HCT116 (cell line): ENCODE measurements around the gene FRMD7. TPM values are rescaled to one million over a fixed set of nuclear protein-coding genes. Genes with fewer than 3 reads are reported as not detected.

Source experiments
- ATAC-seq: fragments of 200-7000 bp; cut with Tn5 transposase; 2 replicates; pipeline ENCODE4 v1.9.1; 2020; ENCODE audit warnings: mild to moderate bottlenecking, moderate library complexity
- BruUV-seq: library from RNA; stranded (reverse); fragments of 400-500 nt; replicated peaks from 2 replicates; lab custom pipeline; 2021; lab: Mats Ljungman, UMichigan
- CTCF ChIA-PET: fragments of 300-600 bp; sonication (Branson Sonifier 250); formaldehyde crosslinking; loops from one replicate; lab custom pipeline; 2021; ENCODE audit warnings: antibody characterized with exemption; lab: Charles Lee
- POLR2A ChIA-PET: fragments of 300-600, 350-600 bp; sonication (Branson Sonifier 250); formaldehyde crosslinking; loops from one replicate; lab custom pipeline; 2021; ENCODE audit warnings: antibody characterized with exemption; lab: Charles Lee
- RAD21 ChIA-PET, 2 experiments: fragments of 300-600 bp; sonication (Branson Sonifier 250); formaldehyde crosslinking; loops; one replicate each; lab custom pipeline; 2023; ENCODE audit warnings: low total read pairs in 2 of 2; ENCODE audit not compliant: uncharacterized antibody in 2 of 2, unreplicated experiment in 2 of 2, low non-redundant PET in 1 of 2; lab: Charles Lee
- DNase-seq: peaks from one replicate; pipeline ENCODE4 v3.0.0-alpha.2; 2010; ENCODE audit warnings: low read depth, low spot score
- H2AFZ ChIP-seq: fragments of 200-600 bp; shearing (Covaris generic), sonication (generic); 2 replicates; pipeline ENCODE4 v1.6.1; 2017; ENCODE audit warnings: low read depth, mixed run types, mixed read lengths, antibody characterized with exemption, low read length; ENCODE audit not compliant: poor library complexity, severe bottlenecking
- H3K27ac ChIP-seq: 2 replicates; pipeline ENCODE4 v1.5.1; 2012; ENCODE audit warnings: low read depth, low read length
- H3K27me3 ChIP-seq: fragments of 200-600 bp; sonication (generic); 2 replicates; pipeline ENCODE4 v1.6.1; 2016; ENCODE audit warnings: mixed run types, low read length, mixed read lengths; ENCODE audit not compliant: insufficient read depth
- H3K36me3 ChIP-seq, 2 experiments: fragments of 200-500 bp in 1 of 2; fragments of 200-600 bp in 1 of 2; sonication (Bioruptor generic) in 1 of 2; sonication (generic) in 1 of 2; 2 replicates each; pipeline versions ENCODE4 v1.5.1 to v1.6.1; 2014 to 2016; ENCODE audit warnings: low read length in 2 of 2, inconsistent platforms in 1 of 2, mixed read lengths in 1 of 2, mixed run types in 1 of 2; ENCODE audit not compliant: insufficient read depth in 2 of 2, control insufficient read depth in 1 of 2
- H3K4me1 ChIP-seq, 2 experiments: fragments of 200-600 bp in 1 of 2; sonication (generic) in 1 of 2; 2 replicates each; pipeline versions ENCODE4 v1.5.1 to v1.6.1; 2012 to 2017; ENCODE audit warnings: low read length in 2 of 2, inconsistent platforms in 1 of 2, mild to moderate bottlenecking in 1 of 2, mixed read lengths in 1 of 2, mixed run types in 1 of 2, moderate library complexity in 1 of 2; ENCODE audit not compliant: insufficient read depth in 2 of 2, control insufficient read depth in 1 of 2
- H3K4me2 ChIP-seq: fragments of 200-600 bp; sonication (generic); 2 replicates; pipeline ENCODE4 v1.6.1; 2017; ENCODE audit warnings: mixed run types, low read length, mixed read lengths
- H3K4me3 ChIP-seq, 2 experiments: fragments of 200-600 bp in 1 of 2; sonication (generic) in 1 of 2; replicated peaks in 1 of 2; 2 replicates each; pipeline ENCODE4 v1.5.1; 2011 to 2016; ENCODE audit warnings: low read length in 2 of 2, control low read depth in 1 of 2, low read depth in 1 of 2, mild to moderate bottlenecking in 1 of 2, mixed read lengths in 1 of 2, mixed run types in 1 of 2
- H3K79me2 ChIP-seq: fragments of 200-600 bp; sonication (generic); 2 replicates; pipeline ENCODE4 v1.6.1; 2017; ENCODE audit warnings: mild to moderate bottlenecking, mixed run types, low read length, moderate library complexity, mixed read lengths; ENCODE audit not compliant: insufficient read depth
- H3K9ac ChIP-seq: fragments of 200-600 bp; sonication (generic); 2 replicates; pipeline ENCODE4 v1.6.1; 2016; ENCODE audit warnings: low read length, mixed read lengths
- H3K9me2 ChIP-seq: fragments of 200-600 bp; sonication (generic), shearing (Covaris generic); 2 replicates; pipeline ENCODE4 v1.6.1; 2017; ENCODE audit warnings: mixed run types, mild to moderate bottlenecking, moderate library complexity; ENCODE audit not compliant: insufficient read depth
- H3K9me3 ChIP-seq, 2 experiments: fragments of 200-500 bp in 1 of 2; fragments of 200-600 bp in 1 of 2; sonication (Bioruptor generic) in 1 of 2; sonication (generic) in 1 of 2; 2 replicates each; pipeline ENCODE4 v1.6.1; 2014 to 2017; ENCODE audit warnings: low read length in 2 of 2, mixed read lengths in 2 of 2, inconsistent platforms in 1 of 2, low read depth in 1 of 2, mild to moderate bottlenecking in 1 of 2, mixed run types in 1 of 2, moderate library complexity in 1 of 2; ENCODE audit not compliant: control insufficient read depth in 1 of 2, insufficient read depth in 1 of 2
- H4K20me1 ChIP-seq: fragments of 200-600 bp; sonication (generic), shearing (Covaris generic); 2 replicates; pipeline ENCODE4 v1.6.1; 2017; ENCODE audit warnings: mixed run types, mild to moderate bottlenecking, moderate library complexity; ENCODE audit not compliant: insufficient read depth
- CBX3 ChIP-seq: IDR thresholded peaks from 2 replicates; pipeline ENCODE4 v1.6.1; 2012; ENCODE audit warnings: low read depth
- CEBPB ChIP-seq: IDR thresholded peaks from 2 replicates; pipeline ENCODE4 v1.6.1; 2012; ENCODE audit warnings: low read depth
- CTCF ChIP-seq, 3 experiments: fragments of 200-600 bp in 1 of 3; sonication (generic) in 1 of 3; IDR thresholded peaks in 2 of 3; conservative IDR thresholded peaks in 1 of 3; 2 replicates each; pipeline ENCODE4 v1.5.1; 2012 to 2017; ENCODE audit warnings: low read depth in 2 of 3, low read length in 2 of 3, antibody characterized with exemption in 1 of 3, borderline replicate concordance in 1 of 3, control low read depth in 1 of 3, mild to moderate bottlenecking in 1 of 3, mixed read lengths in 1 of 3, mixed run types in 1 of 3, moderate library complexity in 1 of 3; ENCODE audit not compliant: insufficient read depth in 1 of 3
- FOSL1 ChIP-seq: IDR thresholded peaks from 2 replicates; pipeline ENCODE4 v1.6.1; 2012; ENCODE audit warnings: low read depth
- POLR2AphosphoS5 ChIP-seq: IDR thresholded peaks from 2 replicates; pipeline ENCODE4 v1.6.1; 2011; ENCODE audit warnings: mild to moderate bottlenecking, low read depth, low read length, moderate library complexity
- RAD21 ChIP-seq: IDR thresholded peaks from 2 replicates; pipeline ENCODE4 v1.6.1; 2012; ENCODE audit warnings: low read depth, mild to moderate bottlenecking
- SIN3A ChIP-seq: IDR thresholded peaks from 2 replicates; pipeline ENCODE4 v1.6.1; 2012; ENCODE audit warnings: low read depth
- SP1 ChIP-seq: IDR thresholded peaks from 2 replicates; pipeline ENCODE4 v1.6.1; 2012; ENCODE audit warnings: low read depth
- SRF ChIP-seq: IDR thresholded peaks from 2 replicates; pipeline ENCODE4 v1.6.1; 2012; ENCODE audit warnings: low read depth
- TCF7L2 ChIP-seq: IDR thresholded peaks from 2 replicates; pipeline ENCODE4 v1.7.0; 2011; ENCODE audit warnings: borderline replicate concordance, inconsistent platforms; ENCODE audit not compliant: insufficient read depth, insufficient read length; ENCODE audit errors: extremely low read depth
- ZBTB33 ChIP-seq: IDR thresholded peaks from 2 replicates; pipeline ENCODE4 v1.6.1; 2011; ENCODE audit warnings: mild to moderate bottlenecking, low read length, moderate library complexity; ENCODE audit not compliant: insufficient replicate concordance; ENCODE audit errors: extremely low read depth
- ZFX ChIP-seq: fragments of 450-650 bp; IDR thresholded peaks from 2 replicates; pipeline ENCODE4 v1.6.1; 2017
- intact Hi-C: fragments of 100-400 bp; cut with micrococcal nuclease; formaldehyde crosslinking; loops from 2 replicates; pipeline ENCODE4 v1.10.0; 2022
- total RNA-seq: library from RNA; stranded (reverse); gene quantifications from one replicate; pipeline ENCODE4 v1.2.1, GENCODE V29; 2021; ENCODE audit not compliant: unreplicated experiment
- TF ChIP-seq, protein P1 (sequence below): IDR thresholded peaks from 2 replicates; pipeline ENCODE4 v1.6.1; 2012
- TF ChIP-seq, protein P2 (sequence below): IDR thresholded peaks from 2 replicates; pipeline ENCODE4 v1.6.1; 2012

Gene FRMD7
- total RNA-seq, 1 experiment from 2014 or later = not detected

- ATAC-seq = peak; percentile 96
- Histone ChIP-seq H3K27ac (no peak overlapping the region), H3K4me3 (no peak overlapping the region), H3K9ac (no peak overlapping the region), H2AFZ (no peak overlapping the region), H3K9me3 (no peaks in the 10 kb centered on the region), H3K4me2 (no peak overlapping the region), H3K79me2 (no peaks in the 10 kb centered on the region), H3K4me1 (no peaks in the 10 kb centered on the region), H3K9me2 (no peaks in the 10 kb centered on the region), H3K27me3 (no peaks in the 10 kb centered on the region), H3K36me3 (no peaks in the 10 kb centered on the region), H4K20me1 (no peaks in the 10 kb centered on the region)
- BruUV-seq = no TSS peak
- RAD21 ChIA-PET = interaction anchor here (0.7 to 1.1 kb wide), 4 partner anchors 127 to 522 kb away, joined by 3 to 6 read pairs (median 4); partner anchors contain the start of gene RAP2C (in 2 of the 2)
- peak; percentile 68; the same call in 1 of the 2 replicates for TF ChIP-seq RAD21
- peak; percentile 59 to 74 (median 65) for TF ChIP-seq CTCF (IDR thresholded peaks at IDR 0.05 in 2 of 3, conservative IDR thresholded peaks at IDR 0.05 in 1 of 3; ENCODE audit: borderline replicate concordance in 1 of 3, insufficient read depth in 1 of 3, low read depth in 2 of 3, low read length in 2 of 3)
- TF ChIP-seq ZFX = no peak
- peak; percentile 52 for DNase-seq
- POLR2A ChIA-PET = interaction anchor here (0.6 kb wide), 1 partner anchor 781 kb away, joined by 3 read pairs; no protein-coding TSS in a partner anchor
- intact Hi-C loops = loop anchor here (1.0 to 5.0 kb wide), 2 partner anchors 127 to 520 kb away; partner anchors contain the start of gene RAP2C
- CTCF ChIA-PET = interaction anchor here (0.8 to 1.9 kb wide), 12 partner anchors 21 to 539 kb away, joined by 3 to 38 read pairs (median 4); partner anchors contain the start of gene RAP2C
These were observed 35.3 kb downstream of the FRMD7 start for GRCh38 chrX:132092439-132093065.

DNA sequence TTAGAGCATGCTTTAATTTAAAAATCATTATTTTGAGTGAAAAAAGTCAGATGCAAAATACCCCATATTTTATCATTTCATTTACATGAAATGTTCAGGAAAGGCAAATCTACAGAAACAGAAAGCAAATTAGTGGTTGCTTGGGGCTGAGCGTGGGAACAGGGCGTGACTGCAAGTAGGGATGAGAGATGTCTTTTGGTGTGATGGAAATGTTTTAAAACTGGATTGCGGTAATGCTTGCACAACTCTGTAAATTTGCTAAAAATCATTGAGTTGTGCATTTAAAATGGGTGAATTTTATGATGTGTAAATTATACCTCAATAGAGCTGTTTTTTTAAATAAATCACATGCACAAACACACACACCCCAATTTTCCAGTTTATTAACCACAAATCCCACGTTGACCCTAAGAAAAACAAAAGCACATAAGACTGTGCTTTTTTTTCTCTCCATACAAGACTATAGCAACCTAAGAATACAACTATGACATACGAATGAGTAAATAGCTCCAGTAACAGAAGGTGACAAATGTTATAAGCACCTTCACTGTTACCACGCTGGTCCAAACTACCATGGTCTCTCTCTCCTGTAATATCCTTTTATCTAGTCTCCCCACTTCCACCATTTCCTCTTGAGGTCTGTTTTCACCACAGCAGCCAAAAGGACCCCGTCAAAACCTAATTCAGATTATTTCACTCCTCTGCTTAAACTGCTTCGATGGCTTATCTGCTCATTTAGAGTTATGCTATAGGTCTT is 37.2 kb downstream of the FRMD7 start:
- ChIA-PET RAD21 (no interaction called here), POLR2A (no interaction called here), CTCF (no interaction called here)
- H3K4me1 ChIP-seq = no peaks in the 10 kb centered on the region
- BruUV-seq = no TSS peak
- H3K9me2 ChIP-seq = no peaks in the 10 kb centered on the region
- intact Hi-C loops = loop anchor here (5.0 kb wide), 1 partner anchor 522 kb away; no protein-coding TSS in a partner anchor
- no peak for ATAC-seq
- H3K79me2 ChIP-seq = no peaks in the 10 kb centered on the region
- no peak overlapping the region for H3K27ac ChIP-seq
- H3K27me3 ChIP-seq = no peaks in the 10 kb centered on the region
- no peak overlapping the region for H2AFZ ChIP-seq
- H3K36me3 ChIP-seq = no peaks in the 10 kb centered on the region
- DNase-seq = no peak
- H3K4me2 ChIP-seq = no peak overlapping the region
- no peak overlapping the region for H3K4me3 ChIP-seq
- H4K20me1 ChIP-seq = no peaks in the 10 kb centered on the region
- no peaks in the 10 kb centered on the region for H3K9me3 ChIP-seq
- H3K9ac ChIP-seq = no peak overlapping the region
- TF ChIP-seq CEBPB (no peak), FOSL1 (no peak), TCF7L2 (no peak), ZFX (no peak), CBX3 (no peak), ZBTB33 (no peak), POLR2AphosphoS5 (no peak), RAD21 (no peak), SRF (no peak), SP1 (no peak), SIN3A (no peak)
- TF ChIP-seq, protein P1, sequence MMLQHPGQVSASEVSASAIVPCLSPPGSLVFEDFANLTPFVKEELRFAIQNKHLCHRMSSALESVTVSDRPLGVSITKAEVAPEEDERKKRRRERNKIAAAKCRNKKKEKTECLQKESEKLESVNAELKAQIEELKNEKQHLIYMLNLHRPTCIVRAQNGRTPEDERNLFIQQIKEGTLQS = no peak
- TF ChIP-seq, protein P2, sequence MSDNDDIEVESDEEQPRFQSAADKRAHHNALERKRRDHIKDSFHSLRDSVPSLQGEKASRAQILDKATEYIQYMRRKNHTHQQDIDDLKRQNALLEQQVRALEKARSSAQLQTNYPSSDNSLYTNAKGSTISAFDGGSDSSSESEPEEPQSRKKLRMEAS = no peak
